ENCODE data around the gene CEP128.

The CEP128 gene

DNA sequence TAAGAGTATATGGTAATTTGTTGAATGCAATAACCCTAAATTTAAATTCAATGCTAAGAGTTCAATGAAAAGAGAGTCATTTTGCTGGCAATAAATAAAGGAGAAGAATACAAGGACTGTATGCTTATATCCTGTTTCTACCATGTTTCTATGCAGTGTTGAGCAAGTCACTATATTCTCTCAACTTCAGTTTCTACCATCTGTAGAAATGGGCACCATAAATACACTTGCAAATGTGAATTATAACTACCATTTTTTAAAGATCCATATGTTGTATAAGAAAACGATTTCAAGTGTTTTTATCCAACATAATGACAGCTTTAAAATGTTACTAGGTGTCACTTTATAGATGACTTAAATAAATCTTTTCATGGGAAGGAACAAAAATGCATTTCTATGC lies 170.3 kb downstream of the CEP128 start:
- ChIA-PET POLR2A (interaction anchor here (1.0 kb wide), 1 partner anchor 9 kb away, joined by 4 read pairs; no protein-coding TSS in a partner anchor), CTCF (no interaction called here)
- TF ChIP-seq ZNF384 (IDR thresholded peaks at IDR 0.05), result no peak
- DNase-seq (ENCODE audit: extremely low spot score), result no peak

DNA sequence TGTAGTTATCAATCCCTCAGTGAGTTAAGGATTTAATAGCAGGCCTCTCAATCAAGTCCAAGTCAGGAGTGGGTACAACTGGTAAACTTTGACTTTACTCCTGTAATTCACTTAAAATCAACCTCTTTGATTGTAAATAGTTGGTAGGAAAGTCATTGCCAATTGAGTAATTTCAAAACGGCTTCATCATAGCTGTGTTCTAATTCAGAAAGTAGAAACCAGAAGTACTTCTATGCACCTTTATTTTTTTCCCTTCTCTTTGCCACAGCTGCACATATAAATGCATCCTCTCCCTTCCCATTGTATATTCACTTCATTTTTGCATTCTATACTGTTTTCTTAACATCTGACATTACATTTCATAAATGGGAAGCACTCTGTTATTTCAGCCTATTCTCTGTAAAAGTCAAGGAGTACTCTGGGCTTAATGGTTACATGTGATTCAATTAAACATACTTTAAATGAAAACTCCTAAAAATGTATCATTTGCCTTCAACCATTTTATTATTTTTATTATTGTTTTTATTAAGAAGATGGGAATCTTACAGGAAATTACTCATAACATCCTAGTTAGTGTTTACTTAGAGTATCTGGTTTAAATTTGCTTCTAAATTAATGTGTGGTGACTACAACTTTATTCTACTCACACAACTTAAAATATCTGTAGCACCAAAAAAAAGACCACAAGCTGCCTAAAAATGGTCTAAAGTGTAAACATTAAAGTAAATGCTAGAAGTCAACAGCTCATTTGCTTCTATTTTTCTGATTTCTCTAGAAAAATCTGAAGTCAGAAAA lies 171.2 kb downstream of the CEP128 start:
- ChIA-PET CTCF (no interaction called here), POLR2A (no interaction called here)
- no peak for DNase-seq (ENCODE audit: extremely low spot score)
- TF ChIP-seq L3MBTL2 (conservative IDR thresholded peaks at IDR 0.05) (no peak), BHLHE40 (IDR thresholded peaks at IDR 0.05; ENCODE audit: borderline replicate concordance) (no peak), FOXA1 (IDR thresholded peaks at IDR 0.05) (no peak), FOXK2 (IDR thresholded peaks at IDR 0.05) (no peak), ELF4 (IDR thresholded peaks at IDR 0.05) (no peak), CTBP1 (IDR thresholded peaks at IDR 0.05; ENCODE audit: borderline replicate concordance) (no peak), HDGF (IDR thresholded peaks at IDR 0.05; ENCODE audit: borderline replicate concordance) (no peak), ARNT (IDR thresholded peaks at IDR 0.05) (no peak), TARDBP (IDR thresholded peaks at IDR 0.05) (no peak), SP1 (IDR thresholded peaks at IDR 0.05) (no peak)
- TF ChIP-seq, protein P1, sequence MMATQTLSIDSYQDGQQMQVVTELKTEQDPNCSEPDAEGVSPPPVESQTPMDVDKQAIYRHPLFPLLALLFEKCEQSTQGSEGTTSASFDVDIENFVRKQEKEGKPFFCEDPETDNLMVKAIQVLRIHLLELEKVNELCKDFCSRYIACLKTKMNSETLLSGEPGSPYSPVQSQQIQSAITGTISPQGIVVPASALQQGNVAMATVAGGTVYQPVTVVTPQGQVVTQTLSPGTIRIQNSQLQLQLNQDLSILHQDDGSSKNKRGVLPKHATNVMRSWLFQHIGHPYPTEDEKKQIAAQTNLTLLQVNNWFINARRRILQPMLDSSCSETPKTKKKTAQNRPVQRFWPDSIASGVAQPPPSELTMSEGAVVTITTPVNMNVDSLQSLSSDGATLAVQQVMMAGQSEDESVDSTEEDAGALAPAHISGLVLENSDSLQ (IDR thresholded peaks at IDR 0.05), result no peak

DNA sequence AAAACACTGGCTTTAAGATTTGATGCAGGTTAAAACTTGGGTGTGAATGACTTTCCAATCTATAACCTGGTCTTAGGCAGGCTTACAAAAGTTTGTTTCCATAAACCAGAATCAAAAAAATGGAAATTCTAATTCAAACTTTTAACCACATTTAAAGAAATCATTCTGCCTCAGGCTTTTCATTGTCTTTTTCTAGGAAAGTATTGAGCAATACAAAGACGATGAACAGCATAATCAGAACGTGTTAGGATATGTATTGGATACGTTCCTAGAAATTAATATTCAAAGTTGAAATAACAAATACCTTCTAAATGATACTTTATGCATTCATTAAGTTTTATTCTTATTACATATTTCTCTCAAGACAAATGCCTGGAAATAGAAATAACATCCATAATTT lies 172.9 kb downstream of the CEP128 start:
- no peak for TF ChIP-seq HDGF (IDR thresholded peaks at IDR 0.05; ENCODE audit: borderline replicate concordance)
- TF ChIP-seq FOXA1 (IDR thresholded peaks at IDR 0.05), result no peak
- no peak for TF ChIP-seq ZNF384 (IDR thresholded peaks at IDR 0.05)
- no peak for TF ChIP-seq ELF4 (IDR thresholded peaks at IDR 0.05)
- TF ChIP-seq FOXK2 (IDR thresholded peaks at IDR 0.05), result no peak
- DNase-seq (ENCODE audit: extremely low spot score), result no peak
- CTCF ChIA-PET, result no interaction called here
- POLR2A ChIA-PET, result no interaction called here

DNA sequence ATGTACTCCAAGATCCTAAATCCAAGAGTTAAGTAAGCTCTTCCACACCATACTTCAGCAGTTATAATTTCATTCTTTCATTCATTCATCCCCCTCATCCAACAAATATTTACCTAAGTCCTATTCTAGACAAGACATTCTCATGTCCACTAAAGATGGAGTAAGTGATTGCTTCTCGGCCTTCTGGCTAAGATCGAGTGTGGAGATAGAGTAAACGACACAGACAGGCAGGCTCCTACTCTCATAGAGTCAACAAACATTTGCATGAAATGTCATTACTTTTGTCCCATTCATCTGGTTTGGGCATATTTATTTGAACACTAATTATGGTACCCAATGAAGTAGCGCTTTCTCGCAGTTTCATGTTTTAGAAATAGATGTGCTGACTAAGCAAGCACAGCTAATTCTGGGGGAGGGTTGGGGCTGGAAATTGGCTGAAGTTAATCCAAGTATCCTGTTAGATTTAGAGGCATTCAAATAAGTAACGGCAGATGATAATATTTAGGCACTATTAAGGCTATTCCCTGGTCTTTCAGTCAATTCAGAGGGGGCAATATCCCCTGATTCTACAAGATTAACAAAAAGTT lies 176.5 kb downstream of the CEP128 start:
- ChIA-PET POLR2A (no interaction called here), CTCF (no interaction called here)

DNA sequence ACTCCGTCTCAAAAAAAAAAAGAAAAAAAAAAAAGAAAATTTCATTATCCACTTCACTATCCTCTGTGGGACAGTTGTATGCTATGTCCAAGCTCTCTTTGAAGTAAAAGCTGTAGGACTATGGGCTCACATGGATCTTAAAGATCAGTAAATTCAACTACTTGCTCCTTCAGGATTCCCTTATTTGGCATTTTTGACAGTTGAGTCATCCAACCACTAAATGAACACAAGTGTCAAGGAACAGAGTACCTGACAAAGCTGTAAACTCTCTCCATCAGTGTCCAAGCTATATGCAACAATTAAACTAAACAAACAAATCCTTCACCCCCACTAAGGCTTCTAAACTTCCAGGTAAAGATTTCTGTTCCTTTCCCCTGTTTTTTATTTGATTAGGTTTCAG lies 177.0 kb downstream of the CEP128 start:
- POLR2A ChIA-PET, result no interaction called here
- DNase-seq (ENCODE audit: extremely low spot score), result no peak
- CTCF ChIA-PET, result no interaction called here
- TF ChIP-seq NFRKB (IDR thresholded peaks at IDR 0.05) (no peak), FOXK2 (IDR thresholded peaks at IDR 0.05) (no peak), ELF4 (IDR thresholded peaks at IDR 0.05) (no peak), TARDBP (IDR thresholded peaks at IDR 0.05) (no peak), BHLHE40 (IDR thresholded peaks at IDR 0.05; ENCODE audit: borderline replicate concordance) (no peak)

More for the DNA sequence above, 176.5 kb downstream of the CEP128 start:
- DNase-seq (ENCODE audit: extremely low spot score), result no peak
- TF ChIP-seq LEF1 (IDR thresholded peaks at IDR 0.05; ENCODE audit: borderline replicate concordance), result no peak
- TF ChIP-seq SUZ12 (IDR thresholded peaks at IDR 0.05), result no peak
- TF ChIP-seq FOXA1 (IDR thresholded peaks at IDR 0.05), result no peak
- no peak for TF ChIP-seq SP1 (IDR thresholded peaks at IDR 0.05)

DNA sequence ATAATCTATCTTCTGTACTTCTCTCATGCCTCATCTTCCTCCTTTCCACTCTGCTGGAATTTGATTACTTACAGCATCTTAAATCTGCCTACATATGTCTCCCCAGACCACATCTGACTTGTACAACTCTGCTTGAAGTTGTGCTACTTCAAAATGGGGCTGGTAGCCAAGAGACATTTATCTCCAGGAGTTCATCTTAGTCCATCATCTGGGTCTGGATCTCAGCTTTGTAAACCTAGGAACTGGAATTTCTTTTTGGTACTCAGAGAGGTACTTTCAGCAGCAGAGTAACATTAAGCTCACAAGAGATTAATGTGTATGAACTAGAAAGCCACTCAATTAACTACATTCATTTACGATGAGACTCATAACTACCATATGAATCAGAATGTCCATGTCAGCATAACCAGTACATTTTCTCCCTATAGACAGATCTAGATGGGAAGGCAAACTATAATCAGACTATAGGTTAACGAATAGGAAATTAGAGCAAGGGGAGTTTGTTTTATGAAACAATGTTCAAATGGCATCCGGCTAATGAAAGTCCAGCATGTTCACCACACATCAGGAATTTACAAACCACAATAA lies 178.8 kb downstream of the CEP128 start:
- POLR2A ChIA-PET, result interaction anchor here (0.6 kb wide), 1 partner anchor 279 kb away, joined by 3 read pairs; no protein-coding TSS in a partner anchor
- no peak for DNase-seq (ENCODE audit: extremely low spot score)
- CTCF ChIA-PET, result no interaction called here
- TF ChIP-seq BHLHE40 (IDR thresholded peaks at IDR 0.05; ENCODE audit: borderline replicate concordance), result no peak

DNA sequence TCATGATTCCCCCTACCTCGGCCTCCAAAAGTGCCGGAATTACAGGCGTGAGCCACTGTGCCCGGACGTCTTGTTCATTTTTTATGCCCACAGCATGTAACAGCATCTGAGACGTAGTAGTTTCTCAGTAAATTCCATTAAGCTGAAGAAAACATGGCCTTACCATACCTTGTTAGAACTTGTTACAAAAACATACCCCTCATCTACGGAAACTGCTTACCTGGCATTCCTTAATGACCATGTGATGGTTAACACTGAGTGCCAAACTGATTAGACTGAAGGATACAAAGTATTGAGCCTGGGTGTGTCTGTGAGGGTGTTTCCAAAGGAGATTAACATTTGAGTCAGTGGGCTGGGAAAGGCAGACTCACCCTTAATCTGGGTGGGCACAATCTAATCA lies 186.8 kb downstream of the CEP128 start:
- no peak for TF ChIP-seq CTBP1 (IDR thresholded peaks at IDR 0.05; ENCODE audit: borderline replicate concordance)
- no peak for TF ChIP-seq BHLHE40 (IDR thresholded peaks at IDR 0.05; ENCODE audit: borderline replicate concordance)
- no peak for TF ChIP-seq FOXK2 (IDR thresholded peaks at IDR 0.05)
- TF ChIP-seq NFRKB (IDR thresholded peaks at IDR 0.05), result no peak
- TF ChIP-seq ZNF384 (IDR thresholded peaks at IDR 0.05), result no peak
- no peak for TF ChIP-seq HDGF (IDR thresholded peaks at IDR 0.05; ENCODE audit: borderline replicate concordance)
- TF ChIP-seq ARNT (IDR thresholded peaks at IDR 0.05), result no peak
- TF ChIP-seq, protein P1 (IDR thresholded peaks at IDR 0.05), result no peak
- no peak for TF ChIP-seq FOXA1 (IDR thresholded peaks at IDR 0.05)
- no peak for TF ChIP-seq LEF1 (IDR thresholded peaks at IDR 0.05; ENCODE audit: borderline replicate concordance)
- TF ChIP-seq SUZ12 (IDR thresholded peaks at IDR 0.05), result no peak
- no peak for TF ChIP-seq SP1 (IDR thresholded peaks at IDR 0.05)
- TF ChIP-seq ELF4 (IDR thresholded peaks at IDR 0.05), result no peak
- TF ChIP-seq L3MBTL2 (conservative IDR thresholded peaks at IDR 0.05), result no peak
- no peak for TF ChIP-seq FOXM1 (IDR thresholded peaks at IDR 0.05; ENCODE audit: borderline replicate concordance)
- TF ChIP-seq TARDBP (IDR thresholded peaks at IDR 0.05), result no peak
- CTCF ChIA-PET, result no interaction called here
- POLR2A ChIA-PET, result no interaction called here
- no peak for DNase-seq (ENCODE audit: extremely low spot score)

All from HEK293T (cell line).